RWPE1 (cell line): Measurements from ENCODE around the gene DLGAP1.

Source experiments
- CTCF ChIA-PET: fragments of 350-600 bp; sonication (Branson Sonifier 250); formaldehyde crosslinking; extraction: SDS; loops from one replicate; lab custom pipeline; 2021; lab: Yijun Ruan, JAX
- POLR2A ChIA-PET: fragments of 400-600 bp; formaldehyde crosslinking; extraction: SDS; loops from one replicate; lab custom pipeline; 2020; ENCODE audit warnings: antibody characterized with exemption; ENCODE audit not compliant: low non-redundant PET; lab: Yijun Ruan, JAX
- DNase-seq: peaks from one replicate; pipeline ENCODE4 v3.0.0; 2012; ENCODE audit warnings: low spot score
- H3K27ac ChIP-seq: fragments of 450-650 bp; 2 replicates; pipeline ENCODE4 v1.5.1; 2017
- CTCF ChIP-seq: fragments of 450-650 bp; conservative IDR thresholded peaks from 2 replicates; pipeline ENCODE4 v1.5.1; 2017; ENCODE audit warnings: low read depth, mild to moderate bottlenecking

The DLGAP1 gene

GRCh38 chr18:3717376-3718025 is 737.6 kb downstream of the DLGAP1 start:
- no peak overlapping the region for H3K27ac ChIP-seq
- no peak for TF ChIP-seq CTCF
- no peak for DNase-seq
- CTCF ChIA-PET = interaction anchor here (0.5 to 0.6 kb wide), 4 partner anchors 167 to 770 kb away, joined by 3 to 6 read pairs (median 3); no protein-coding TSS in a partner anchor
- POLR2A ChIA-PET = no interaction called here

GRCh38 chr18:3716116-3716660 is 738.9 kb downstream of the DLGAP1 start:
- no peak for TF ChIP-seq CTCF
- H3K27ac ChIP-seq = no peak overlapping the region
- DNase-seq = no peak
- ChIA-PET POLR2A (no interaction called here), CTCF (no interaction called here)

GRCh38 chr18:3715231-3716080 is 739.7 kb downstream of the DLGAP1 start:
- no peak overlapping the region for H3K27ac ChIP-seq
- no peak for DNase-seq
- ChIA-PET POLR2A (no interaction called here), CTCF (interaction anchor here (0.8 kb wide), 1 partner anchor 56 kb away, joined by 3 read pairs; no protein-coding TSS in a partner anchor)
- TF ChIP-seq CTCF = no peak

GRCh38 chr18:3713708-3714107 is 741.4 kb downstream of the DLGAP1 start:
- no peak for TF ChIP-seq CTCF
- no peak overlapping the region for H3K27ac ChIP-seq
- no peak for DNase-seq
- POLR2A ChIA-PET = interaction anchor here (0.6 kb wide), 1 partner anchor 87 kb away, joined by 4 read pairs; no protein-coding TSS in a partner anchor
- CTCF ChIA-PET = interaction anchor here (0.6 kb wide), 1 partner anchor 468 kb away, joined by 3 read pairs; no protein-coding TSS in a partner anchor

GRCh38 chr18:3713166-3713565 is 741.9 kb downstream of the DLGAP1 start:
- no peak overlapping the region for H3K27ac ChIP-seq
- ChIA-PET POLR2A (no interaction called here), CTCF (interaction anchor here (0.6 kb wide), 1 partner anchor 468 kb away, joined by 3 read pairs; no protein-coding TSS in a partner anchor)
- no peak for DNase-seq
- TF ChIP-seq CTCF = no peak

- no peak for TF ChIP-seq CTCF
- DNase-seq = no peak
- no peak overlapping the region for H3K27ac ChIP-seq
- CTCF ChIA-PET = interaction anchor here (0.7 kb wide), 1 partner anchor 59 kb away, joined by 3 read pairs; no protein-coding TSS in a partner anchor
- POLR2A ChIA-PET = no interaction called here
Observed at GRCh38 chr18:3712491-3712890, 742.6 kb downstream of the DLGAP1 start.
